Thyroid gland (tissue), 4 donors: ENCODE data around the gene CILP2.

ENCODE experiments used
- CTCF ChIP-seq, 6 experiments: fragments of 200-600 bp in 3 of 6; fragments of 450-650 bp in 3 of 6; sonication (generic) in 3 of 6; IDR thresholded peaks; one replicate each; pipeline ENCODE4 v1.5.1; 2016 to 2019; ENCODE audit warnings: antibody characterized with exemption in 6 of 6, mild to moderate bottlenecking in 2 of 6, inconsistent platforms in 1 of 6, moderate library complexity in 1 of 6
- POLR2A ChIP-seq, 2 donors: fragments of 450-650 bp; IDR thresholded peaks; one replicate each; pipeline ENCODE4 v1.6.1; 2017; ENCODE audit warnings: antibody characterized with exemption in 2 of 2, mild to moderate bottlenecking in 2 of 2, moderate library complexity in 1 of 2

GRCh38 chr19:19588546-19588945 lies 50.5 kb downstream of the CILP2 start:
- TF ChIP-seq CTCF (IDR thresholded peaks at IDR 0.05): no peak
- no peak for TF ChIP-seq POLR2A (IDR thresholded peaks at IDR 0.05)
